GM23338 (cell line): ENCODE measurements around the gene TBKBP1. TPM values are rescaled to one million over a fixed set of nuclear protein-coding genes. Genes with fewer than 3 reads are reported as not detected.

Experiments
- ATAC-seq: fragments of 200-7000 bp; cut with Tn5 transposase; 3 replicates; pipeline ENCODE4 v1.9.1; 2020
- DNase-seq: peaks from one replicate; pipeline ENCODE4 v3.0.0-alpha.2; 2015; ENCODE audit warnings: low spot score
- H2AFZ ChIP-seq: fragments of 200-600 bp; sonication (generic); 2 replicates; pipeline ENCODE4 v1.8.0; 2016; ENCODE audit warnings: antibody characterized with exemption, mild to moderate bottlenecking, moderate library complexity
- H3F3A ChIP-seq: fragments of 200-600 bp; sonication (generic); replicated peaks from 2 replicates; pipeline ENCODE4 v1.8.0; 2017; ENCODE audit warnings: antibody characterized with exemption, mixed run types, low read depth
- H3K27ac ChIP-seq: fragments of 200-600 bp; sonication (generic); 2 replicates; pipeline ENCODE4 v1.6.1; 2016; ENCODE audit warnings: low read depth
- H3K27me3 ChIP-seq: fragments of 200-600 bp; sonication (generic); 2 replicates; pipeline ENCODE4 v1.8.0; 2016; ENCODE audit warnings: mild to moderate bottlenecking, mixed run types, moderate library complexity; ENCODE audit not compliant: insufficient read depth
- H3K36me3 ChIP-seq: fragments of 200-600 bp; sonication (generic); 2 replicates; pipeline ENCODE4 v1.8.0; 2016; ENCODE audit warnings: mild to moderate bottlenecking; ENCODE audit not compliant: insufficient read depth
- H3K4me1 ChIP-seq: fragments of 200-600 bp; sonication (generic); 2 replicates; pipeline ENCODE4 v1.8.0; 2016; ENCODE audit warnings: mild to moderate bottlenecking, moderate library complexity; ENCODE audit not compliant: insufficient read depth
- H3K4me2 ChIP-seq: fragments of 200-600 bp; sonication (generic); 2 replicates; pipeline ENCODE4 v1.7.1; 2017; ENCODE audit warnings: mixed run types
- H3K4me3 ChIP-seq: fragments of 200-600 bp; sonication (generic); 2 replicates; pipeline ENCODE4 v1.6.1; 2016; ENCODE audit warnings: mixed run types
- H3K79me2 ChIP-seq: fragments of 200-600 bp; sonication (generic); replicated peaks from 2 replicates; pipeline ENCODE4 v1.8.0; 2017; ENCODE audit warnings: mild to moderate bottlenecking; ENCODE audit not compliant: insufficient read depth
- H3K9me2 ChIP-seq: fragments of 200-600 bp; sonication (generic); 2 replicates; pipeline ENCODE4 v1.8.0; 2017; ENCODE audit not compliant: insufficient read depth
- H4K20me1 ChIP-seq: fragments of 200-600 bp; sonication (generic); replicated peaks from 2 replicates; pipeline ENCODE4 v1.8.0; 2017; ENCODE audit warnings: mild to moderate bottlenecking; ENCODE audit not compliant: insufficient read depth
- H3K27ac Mint-ChIP-seq: 2 replicates; pipeline ENCODE4 v1.8.0; 2020; ENCODE audit warnings: inconsistent platforms, mild to moderate bottlenecking, moderate library complexity, mixed read lengths
- H3K27me3 Mint-ChIP-seq: 3 replicates; pipeline ENCODE4 v1.8.0; 2022; ENCODE audit warnings: low read depth, mild to moderate bottlenecking, moderate library complexity, mixed read lengths, inconsistent platforms; ENCODE audit not compliant: insufficient read depth, poor library complexity
- H3K36me3 Mint-ChIP-seq: 3 replicates; pipeline ENCODE4 v1.8.0; 2021; ENCODE audit warnings: low read depth, mild to moderate bottlenecking, inconsistent platforms, moderate library complexity, mixed read lengths
- H3K4me1 Mint-ChIP-seq: 3 replicates; pipeline ENCODE4 v1.8.0; 2020; ENCODE audit warnings: mild to moderate bottlenecking, inconsistent platforms, mixed read lengths
- H3K4me3 Mint-ChIP-seq: 3 replicates; pipeline ENCODE4 v1.8.0; 2021; ENCODE audit warnings: moderate library complexity, mild to moderate bottlenecking, inconsistent platforms, mixed read lengths
- H3K9me3 Mint-ChIP-seq: 3 replicates; pipeline ENCODE4 v1.8.0; 2020; ENCODE audit warnings: moderate library complexity, mild to moderate bottlenecking, inconsistent platforms, mixed read lengths
- CREB1 ChIP-seq: fragments of 250-450 bp; sonication (Bioruptor Pico); IDR thresholded peaks from 2 replicates; pipeline ENCODE4 v1.5.0; 2020; ENCODE audit warnings: low read depth, mild to moderate bottlenecking, moderate library complexity
- EZH2phosphoT487 ChIP-seq: fragments of 200-600 bp; sonication (generic); IDR thresholded peaks from one replicate; pipeline ENCODE4 v1.8.1; 2018; ENCODE audit warnings: antibody characterized with exemption; ENCODE audit not compliant: unreplicated experiment
- REST ChIP-seq: IDR thresholded peaks from one replicate; pipeline ENCODE4 v1.6.1; 2018; ENCODE audit warnings: antibody characterized with exemption; ENCODE audit not compliant: unreplicated experiment
- polyA plus RNA-seq: library from polyadenylated mRNA; unstranded; fragments of >200 nt; fragmentation: Nextera tagmentation; extraction: Ambion mirVana; gene quantifications from 2 replicates; pipeline ENCODE4 v1.2.1, GENCODE V29; 2016
- total RNA-seq: library from RNA; depleted of rRNA; stranded (reverse); fragments of >200 nt; shearing (Covaris generic); gene quantifications from 2 replicates; pipeline ENCODE4 v1.2.3, GENCODE V29; 2014
- TF ChIP-seq, protein P1 (sequence below), 2 experiments: fragments of 200-600 bp in 1 of 2; sonication (generic) in 1 of 2; conservative IDR thresholded peaks; 2 replicates each; pipeline versions ENCODE4 v1.5.1 to v1.6.1; 2016 to 2017; ENCODE audit warnings: antibody characterized with exemption in 2 of 2, low read depth in 2 of 2, mild to moderate bottlenecking in 2 of 2, moderate library complexity in 1 of 2
- TF ChIP-seq, protein P2 (sequence below): IDR thresholded peaks from 2 replicates; pipeline ENCODE4 v1.6.1; 2016; ENCODE audit warnings: antibody characterized with exemption

TBKBP1 gene
- total and polyA plus RNA-seq, 2 experiments from 2014 or later, result 2.5 to 12.1 TPM

DNA sequence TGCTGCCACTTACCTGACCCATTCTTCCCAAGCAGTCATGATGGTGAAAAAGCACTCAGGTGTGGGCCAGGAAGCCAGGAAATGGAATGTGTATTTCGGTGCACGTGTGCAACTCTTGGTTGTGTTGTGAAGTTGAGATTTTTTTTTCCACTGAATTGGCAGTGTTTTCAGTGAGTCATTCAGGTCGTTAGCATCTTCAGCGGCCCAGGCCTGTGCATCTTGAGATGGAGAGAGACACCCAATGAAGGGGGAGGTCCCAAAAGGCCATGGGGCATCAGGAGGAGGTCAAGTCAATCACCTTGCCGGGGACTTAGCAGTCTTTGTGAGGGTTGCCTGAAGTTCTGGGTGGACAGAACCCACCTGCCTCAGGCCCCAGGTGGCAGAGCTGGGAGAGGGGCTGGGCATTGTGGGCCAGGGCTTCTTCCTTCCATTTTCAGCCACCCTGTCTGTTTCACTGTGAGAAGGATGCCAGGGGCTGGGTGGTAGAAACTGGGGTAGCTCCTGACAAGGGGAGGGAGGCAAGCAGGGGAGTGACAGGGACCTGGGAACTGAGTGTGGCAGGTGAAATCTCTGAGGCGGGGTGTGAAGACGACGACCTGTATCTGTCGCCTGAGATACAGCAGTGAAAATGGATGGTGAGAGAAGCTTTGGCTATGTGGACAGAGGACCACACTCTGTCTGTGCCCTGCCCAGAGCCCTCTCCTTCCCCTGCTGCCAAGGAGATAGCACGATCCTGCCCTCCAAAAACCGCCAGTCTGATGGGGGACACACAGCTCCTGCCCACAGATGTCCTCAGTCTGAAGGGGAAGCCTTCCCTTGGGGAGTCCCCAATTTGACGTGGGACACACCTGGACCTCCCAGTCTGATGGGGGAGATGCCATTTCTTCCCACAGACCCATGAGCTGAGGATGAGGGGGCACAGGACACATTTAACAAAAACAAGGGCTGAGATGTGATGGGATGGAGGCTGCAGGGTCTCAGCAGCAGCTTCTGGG, 11.9 kb downstream of the TBKBP1 start:
- H3K36me3 Mint-ChIP-seq, result peaks cover 3% of the 10 kb centered on the region; the same call in 1 of the 3 replicates
- H3K27ac Mint-ChIP-seq, result no peak overlapping the region
- H3K4me3 ChIP-seq, result no peak overlapping the region
- H3K27ac ChIP-seq, result no peak overlapping the region
- no peak overlapping the region for H2AFZ ChIP-seq
- H3K9me3 Mint-ChIP-seq, result no peaks in the 10 kb centered on the region
- H3K9me2 ChIP-seq, result no peaks in the 10 kb centered on the region
- peaks cover 7% of the 10 kb centered on the region; the same call in 1 of the 2 replicates for H3F3A ChIP-seq
- no peak for DNase-seq
- no peak overlapping the region for H3K4me2 ChIP-seq
- peaks cover 14% of the 10 kb centered on the region for H3K4me1 Mint-ChIP-seq
- H3K4me3 Mint-ChIP-seq, result no peak overlapping the region
- peaks cover 5% of the 10 kb centered on the region; the same call in 1 of the 2 replicates for H4K20me1 ChIP-seq
- no peaks in the 10 kb centered on the region for H3K36me3 ChIP-seq
- peaks cover 21% of the 10 kb centered on the region for H3K27me3 Mint-ChIP-seq
- TF ChIP-seq CREB1 (CRISPR knock-in tag) (no peak), REST (no peak), EZH2phosphoT487 (no peak)
- TF ChIP-seq, protein P1, sequence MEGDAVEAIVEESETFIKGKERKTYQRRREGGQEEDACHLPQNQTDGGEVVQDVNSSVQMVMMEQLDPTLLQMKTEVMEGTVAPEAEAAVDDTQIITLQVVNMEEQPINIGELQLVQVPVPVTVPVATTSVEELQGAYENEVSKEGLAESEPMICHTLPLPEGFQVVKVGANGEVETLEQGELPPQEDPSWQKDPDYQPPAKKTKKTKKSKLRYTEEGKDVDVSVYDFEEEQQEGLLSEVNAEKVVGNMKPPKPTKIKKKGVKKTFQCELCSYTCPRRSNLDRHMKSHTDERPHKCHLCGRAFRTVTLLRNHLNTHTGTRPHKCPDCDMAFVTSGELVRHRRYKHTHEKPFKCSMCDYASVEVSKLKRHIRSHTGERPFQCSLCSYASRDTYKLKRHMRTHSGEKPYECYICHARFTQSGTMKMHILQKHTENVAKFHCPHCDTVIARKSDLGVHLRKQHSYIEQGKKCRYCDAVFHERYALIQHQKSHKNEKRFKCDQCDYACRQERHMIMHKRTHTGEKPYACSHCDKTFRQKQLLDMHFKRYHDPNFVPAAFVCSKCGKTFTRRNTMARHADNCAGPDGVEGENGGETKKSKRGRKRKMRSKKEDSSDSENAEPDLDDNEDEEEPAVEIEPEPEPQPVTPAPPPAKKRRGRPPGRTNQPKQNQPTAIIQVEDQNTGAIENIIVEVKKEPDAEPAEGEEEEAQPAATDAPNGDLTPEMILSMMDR (conservative IDR thresholded peaks at IDR 0.05; ENCODE audit: low read depth in 2 of 2), result no peak
- TF ChIP-seq, protein P2, sequence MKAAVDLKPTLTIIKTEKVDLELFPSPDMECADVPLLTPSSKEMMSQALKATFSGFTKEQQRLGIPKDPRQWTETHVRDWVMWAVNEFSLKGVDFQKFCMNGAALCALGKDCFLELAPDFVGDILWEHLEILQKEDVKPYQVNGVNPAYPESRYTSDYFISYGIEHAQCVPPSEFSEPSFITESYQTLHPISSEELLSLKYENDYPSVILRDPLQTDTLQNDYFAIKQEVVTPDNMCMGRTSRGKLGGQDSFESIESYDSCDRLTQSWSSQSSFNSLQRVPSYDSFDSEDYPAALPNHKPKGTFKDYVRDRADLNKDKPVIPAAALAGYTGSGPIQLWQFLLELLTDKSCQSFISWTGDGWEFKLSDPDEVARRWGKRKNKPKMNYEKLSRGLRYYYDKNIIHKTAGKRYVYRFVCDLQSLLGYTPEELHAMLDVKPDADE, result no peak
- H3K79me2 ChIP-seq, result no peaks in the 10 kb centered on the region
- H3K27me3 ChIP-seq, result peaks cover 28% of the 10 kb centered on the region
- no peak for ATAC-seq
- peaks cover 5% of the 10 kb centered on the region; the same call in 1 of the 2 replicates for H3K4me1 ChIP-seq
